SIG-M5 (cell line): ENCODE results near the gene MAP4K1.
"Not testable (repeated sequence)": the region's sequence is repeated elsewhere in the genome, so short reads cannot be mapped to it uniquely, and the experiment has no call there.

Experiments used
- DNase-seq: peaks from one replicate; lab custom pipeline; 2025; lab: John Stamatoyannopoulos, UW

The MAP4K1 gene

DNA sequence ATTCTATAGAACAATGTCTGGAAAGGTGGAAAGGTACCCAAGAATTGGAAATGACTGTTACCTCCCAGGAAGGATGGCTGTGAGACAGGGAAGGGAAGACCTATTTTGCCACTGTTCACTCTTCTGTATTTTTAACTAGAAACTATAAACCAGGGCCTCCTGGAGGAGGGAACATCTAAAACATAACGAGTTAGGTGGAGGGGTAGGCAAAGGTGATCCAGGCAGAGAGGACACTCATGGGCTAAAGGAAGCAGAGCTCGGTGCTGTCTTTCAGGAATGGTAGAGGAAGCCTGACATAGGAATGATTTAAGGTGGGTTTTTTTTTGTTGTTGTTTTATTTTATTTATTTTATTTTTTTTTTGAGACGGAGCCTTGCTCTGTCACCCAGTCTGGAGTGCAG lies 7.1 kb upstream of the MAP4K1 start:
- DNase-seq: no peak

DNA sequence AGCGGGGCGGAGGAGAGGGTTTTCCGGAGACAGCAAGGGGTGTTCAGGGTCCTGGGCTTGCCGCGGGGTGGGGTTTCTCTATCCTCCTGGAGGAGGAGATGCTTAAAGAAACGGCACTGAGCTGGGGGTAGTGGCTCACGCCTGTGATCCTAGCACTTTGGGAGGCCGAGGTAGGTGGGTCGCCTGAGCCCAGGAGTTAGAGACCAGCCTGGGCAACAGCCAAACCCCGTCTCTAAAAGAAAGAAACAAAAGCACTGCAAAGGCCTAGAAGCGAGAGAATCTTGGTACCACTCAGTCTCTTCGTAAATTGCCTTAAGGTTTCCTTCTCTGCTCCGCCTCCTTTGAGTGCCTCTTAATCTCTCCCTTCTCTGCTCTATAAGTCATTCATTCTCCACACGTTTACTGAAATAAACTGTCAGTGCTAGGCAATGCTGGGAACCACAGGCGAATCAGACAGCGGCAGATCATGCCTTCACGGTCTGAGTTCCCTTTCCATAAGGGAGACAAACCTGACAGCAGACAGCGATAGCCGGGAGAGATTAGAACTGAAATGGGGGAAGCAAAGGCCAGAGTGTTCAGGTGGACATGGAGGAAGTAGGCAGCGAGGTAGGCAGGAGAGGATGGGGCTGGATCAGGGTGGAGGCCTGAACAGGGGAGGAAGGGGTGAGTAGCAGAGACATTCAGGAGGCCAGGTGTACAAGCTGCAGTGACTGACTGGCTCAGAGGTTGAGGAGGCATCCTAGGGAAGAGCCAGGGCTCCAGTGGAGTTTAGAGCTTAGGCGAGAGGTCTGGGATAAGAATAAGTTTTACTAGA lies 1.8 kb upstream of the MAP4K1 start:
- DNase-seq: no peak

DNA sequence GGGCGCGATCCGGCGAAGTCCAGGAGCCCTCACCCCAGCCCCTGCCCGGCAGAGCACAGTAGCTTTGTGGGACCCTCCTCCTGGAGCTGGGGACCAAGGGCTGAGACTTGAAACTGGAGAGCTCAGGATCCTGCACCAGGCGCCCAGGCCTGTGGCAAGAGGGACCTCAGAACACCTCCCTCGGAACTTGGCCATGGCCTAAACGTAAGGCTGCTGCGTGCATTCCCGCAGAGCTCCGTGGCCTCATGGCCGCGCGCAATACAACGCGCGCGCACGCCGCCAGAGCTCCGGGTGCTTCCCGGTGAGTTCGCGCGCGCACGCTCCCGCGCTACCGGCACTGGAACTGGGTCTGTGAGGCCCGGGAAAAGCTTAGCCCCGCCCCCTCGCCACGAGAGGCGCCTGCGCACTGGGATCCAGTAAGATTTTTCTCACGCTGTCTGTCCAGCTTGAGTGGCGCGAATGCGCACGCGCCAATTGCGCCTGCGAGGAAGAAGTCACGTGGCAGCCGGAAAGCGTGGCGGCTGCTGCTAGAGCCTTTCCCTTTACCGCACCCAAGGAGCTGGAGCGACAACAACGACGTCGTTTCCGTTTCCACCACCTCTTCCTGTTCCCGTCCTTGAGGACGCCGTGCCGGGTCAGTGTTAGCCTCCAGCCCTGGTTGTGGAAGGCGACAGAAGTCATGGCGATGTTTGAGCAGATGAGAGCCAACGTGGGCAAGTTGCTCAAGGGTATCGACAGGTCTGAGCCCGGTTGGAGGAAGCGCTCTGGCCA lies 1.0 kb upstream of the MAP4K1 start, which contains the start of gene EIF3K:
Gene EIF3K (plus strand): TSS at position 599 of the 771 bp plus-strand sequence. CDS start 81 bp downstream, at position 680.
- DNase-seq: peak; percentile 84

DNA sequence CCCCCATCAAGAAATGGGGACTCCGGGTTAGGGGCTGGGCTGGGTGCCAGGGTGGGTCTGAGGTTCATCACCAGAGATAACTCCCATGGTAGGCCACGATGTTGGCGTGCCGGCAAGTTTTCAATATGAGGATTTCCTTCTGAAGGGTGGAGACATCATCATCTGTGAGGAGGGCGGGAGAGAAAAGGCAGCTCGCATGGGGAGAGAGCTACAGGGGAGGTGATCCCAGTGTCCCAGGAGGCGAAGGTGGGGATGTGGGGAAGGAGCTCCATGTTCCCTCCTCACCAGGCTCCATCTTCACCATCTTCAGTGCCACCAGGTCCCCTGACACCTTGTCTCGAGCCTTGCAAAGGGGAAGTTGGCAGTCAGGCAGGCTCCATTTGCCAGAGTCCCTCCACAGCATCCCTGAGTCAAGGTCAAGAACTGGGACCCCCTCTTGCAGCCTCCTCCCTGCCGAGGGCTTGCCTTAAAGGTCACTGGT lies 430 bp downstream of the MAP4K1 start:
- no peak for DNase-seq

DNA sequence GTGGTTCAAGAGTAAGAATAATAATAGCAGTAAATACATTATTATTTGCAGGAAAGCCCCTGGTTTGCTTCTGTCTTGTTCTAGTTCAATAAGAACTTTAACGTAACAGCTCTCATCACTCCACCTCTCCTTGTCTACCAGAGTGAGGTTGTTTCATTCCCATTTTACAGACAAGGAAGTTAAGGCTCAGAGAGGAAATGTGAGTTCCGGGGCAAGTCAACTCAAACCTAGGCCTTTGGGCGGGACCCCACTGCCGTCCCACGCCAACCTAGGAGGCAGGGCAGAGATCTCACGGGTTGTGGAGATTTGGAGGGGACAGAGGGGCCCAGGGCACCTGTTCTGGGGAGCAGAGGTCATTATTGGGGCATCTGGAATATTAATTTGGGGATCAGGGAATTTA lies 1.5 kb downstream of the MAP4K1 start:
- no peak for DNase-seq

DNA sequence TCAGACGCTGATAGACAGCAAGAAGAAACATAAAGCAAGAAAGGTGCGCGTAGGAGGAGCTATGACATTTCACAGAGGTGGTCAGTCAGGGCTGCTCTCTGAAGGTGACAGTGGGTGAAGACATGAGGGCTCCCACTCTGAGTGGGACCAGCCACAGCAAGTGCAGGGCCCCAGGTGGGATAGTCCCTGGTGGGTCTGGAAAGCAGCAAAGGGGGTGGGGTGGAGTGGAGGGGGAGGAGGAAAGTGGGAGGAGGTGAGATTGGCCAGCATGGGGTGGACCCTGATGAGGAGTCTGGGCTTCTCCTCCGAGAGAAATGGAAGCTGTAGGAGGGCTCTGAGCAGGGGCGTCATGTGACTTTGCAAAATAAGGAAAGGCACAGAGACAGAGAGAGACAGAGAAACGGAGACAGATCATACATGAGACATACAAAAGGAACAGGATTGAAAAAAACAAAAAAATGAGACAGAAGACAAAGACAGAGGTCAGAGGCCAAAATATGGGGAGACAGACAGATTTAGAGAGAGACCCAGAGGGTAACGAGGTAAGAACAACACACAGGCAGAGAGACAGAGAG lies 2.7 kb downstream of the MAP4K1 start:
- no peak for DNase-seq

DNA sequence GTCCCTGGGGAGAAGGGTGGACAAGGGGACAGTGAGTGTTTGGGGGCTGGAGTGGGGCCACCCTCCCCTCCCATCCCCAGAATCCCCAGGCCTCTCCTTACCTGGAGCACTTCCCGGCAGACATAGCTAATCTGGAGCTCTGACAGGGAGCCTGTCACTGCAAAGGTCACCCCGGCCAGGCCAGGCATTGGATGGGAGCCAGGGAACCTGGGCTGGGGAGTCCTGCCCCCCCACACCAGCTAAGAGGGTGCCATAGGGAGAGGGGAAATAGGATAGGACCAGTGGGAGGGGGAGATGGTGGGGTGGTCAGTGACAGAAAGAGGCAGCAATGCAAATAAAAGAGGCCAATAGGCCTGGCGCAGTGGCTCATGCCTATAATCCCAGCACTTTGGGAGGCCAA lies 3.5 kb downstream of the MAP4K1 start:
- DNase-seq: no peak

DNA sequence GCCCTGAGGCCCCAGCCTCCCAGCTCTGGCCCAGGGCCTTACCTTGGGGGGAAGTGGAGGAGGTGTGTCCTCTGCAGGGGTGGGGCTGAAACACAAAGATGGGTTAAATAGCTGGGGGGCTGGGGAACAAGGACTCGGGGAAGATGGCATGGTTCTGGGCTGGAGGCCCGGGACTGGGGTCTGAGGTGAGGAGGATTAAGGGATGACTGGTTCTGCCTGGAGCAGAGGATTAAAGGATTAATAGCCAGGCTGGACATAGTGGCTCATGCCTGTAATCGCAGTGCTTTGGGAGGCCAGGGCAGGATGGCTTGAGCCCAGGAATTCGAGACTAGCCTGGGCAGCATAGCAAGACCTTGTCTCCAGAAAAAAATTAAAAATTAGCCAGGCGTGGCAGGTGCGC lies 11.6 kb downstream of the MAP4K1 start:
- no peak for DNase-seq

DNA sequence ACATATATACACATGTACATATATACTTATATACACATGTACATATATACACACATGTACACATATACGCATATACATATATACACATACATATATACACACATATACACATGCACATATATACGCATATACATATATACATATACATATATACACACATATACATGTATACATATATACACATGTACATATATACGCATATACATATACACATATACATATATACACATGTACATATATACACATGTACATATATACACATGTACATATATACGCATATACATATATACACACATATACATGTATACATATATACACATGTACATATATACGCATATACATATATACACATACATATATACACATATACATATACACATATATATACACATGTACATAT lies 14.9 kb downstream of the MAP4K1 start:
- not testable (repeated sequence) for DNase-seq

DNA sequence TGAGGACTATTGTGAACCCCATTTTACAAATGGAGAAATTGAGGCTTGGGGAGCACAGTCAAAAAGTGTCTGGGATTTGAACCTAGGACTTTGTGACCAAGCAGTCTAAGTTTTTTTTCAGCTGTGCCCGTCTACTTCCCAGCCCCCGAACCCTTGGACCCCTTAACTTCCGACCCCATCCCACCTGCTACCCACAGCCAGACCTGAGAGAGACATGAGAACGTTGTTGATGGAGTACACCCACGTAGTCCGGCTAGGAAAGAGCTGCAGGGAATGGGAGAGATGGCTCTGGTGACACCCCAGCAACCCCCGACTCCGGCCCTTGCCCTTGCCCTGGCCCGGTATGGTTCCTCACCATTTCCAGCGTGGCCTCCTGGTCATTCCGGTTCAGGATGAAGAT lies 18.0 kb downstream of the MAP4K1 start:
- DNase-seq: no peak

DNA sequence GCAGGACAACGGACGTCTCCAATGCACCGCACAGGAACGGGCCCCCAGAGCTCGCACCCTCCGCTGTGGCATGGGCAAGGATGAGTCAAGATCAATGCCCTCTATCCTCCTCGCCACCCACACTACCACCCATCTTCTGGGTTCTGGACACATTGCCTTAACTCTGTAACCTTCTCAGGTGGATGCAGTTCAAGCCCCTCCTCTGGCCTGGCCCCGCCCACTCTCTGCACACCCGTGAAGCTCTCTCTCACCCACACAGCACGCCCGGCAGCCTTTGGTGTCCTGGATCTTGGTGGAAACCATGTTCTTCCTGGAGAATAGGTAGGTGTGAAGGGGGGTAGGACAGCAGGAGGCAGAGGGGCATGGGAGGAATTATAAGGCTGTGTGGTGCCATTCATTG lies 20.7 kb downstream of the MAP4K1 start:
- no peak for DNase-seq

DNA sequence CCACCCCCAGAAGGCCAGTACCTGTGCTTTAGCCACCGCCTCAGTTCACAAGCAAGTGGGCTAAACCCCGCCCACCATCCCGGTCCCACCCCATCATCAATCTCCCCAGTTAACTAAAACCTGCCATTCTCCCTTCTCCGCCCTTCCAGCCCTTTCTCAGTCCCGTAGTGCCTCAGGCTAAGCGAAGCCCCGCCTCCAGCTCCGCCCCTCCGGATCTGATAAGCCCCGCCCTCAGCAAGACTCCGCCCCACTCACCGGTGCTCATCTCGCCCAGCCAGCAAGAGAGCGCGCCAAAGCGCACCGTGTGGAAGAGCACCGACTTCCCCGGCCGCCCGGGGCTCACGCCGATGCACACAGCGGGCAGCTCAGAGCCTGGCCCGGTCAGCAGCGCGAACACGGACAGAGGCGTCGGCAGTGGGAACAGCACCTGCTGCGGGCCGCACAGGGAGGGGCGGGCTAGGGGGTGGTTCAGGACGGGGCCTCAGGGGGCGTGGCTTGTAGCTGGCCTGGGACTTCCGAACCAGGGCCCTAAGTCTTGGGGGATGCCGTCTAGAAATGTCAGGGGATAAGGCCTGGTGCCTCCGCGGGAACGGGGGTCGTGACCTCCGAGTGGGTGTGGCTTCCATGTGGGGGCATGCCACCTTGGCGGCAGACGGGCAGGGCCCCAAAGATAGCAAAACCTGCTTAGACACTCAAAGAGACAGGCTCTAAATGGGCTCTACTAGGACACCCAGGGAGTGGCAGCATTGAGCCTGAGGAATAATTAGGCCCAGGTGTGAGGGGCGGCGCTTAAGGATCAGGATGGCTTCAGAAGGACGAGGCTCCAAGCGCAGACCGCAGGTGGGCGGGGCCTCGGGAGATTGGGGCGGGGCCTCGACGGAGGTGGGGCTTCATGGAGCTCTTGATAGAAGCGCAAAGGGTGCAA lies 21.4 kb downstream of the MAP4K1 start:
- DNase-seq: no peak

DNA sequence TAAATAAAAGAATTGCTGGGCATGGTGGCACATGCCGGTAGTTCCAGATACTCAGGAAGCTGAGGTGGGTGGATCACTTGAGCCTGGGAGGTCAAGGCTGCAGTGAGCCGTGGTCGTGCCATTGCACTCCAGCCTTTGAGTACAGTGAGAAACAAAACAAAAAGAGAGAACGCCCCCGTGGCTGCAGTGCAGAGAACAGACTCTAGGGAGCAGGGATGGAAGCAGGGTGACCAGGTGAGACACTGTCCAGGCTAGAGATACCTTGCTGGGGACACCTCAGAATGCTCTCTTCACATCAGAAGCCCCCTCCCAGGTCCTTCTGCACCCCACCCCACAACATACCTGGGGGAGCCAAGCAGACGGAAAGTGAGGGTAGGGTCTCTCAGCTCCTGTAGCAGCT lies 24.8 kb downstream of the MAP4K1 start:
- DNase-seq: no peak

DNA sequence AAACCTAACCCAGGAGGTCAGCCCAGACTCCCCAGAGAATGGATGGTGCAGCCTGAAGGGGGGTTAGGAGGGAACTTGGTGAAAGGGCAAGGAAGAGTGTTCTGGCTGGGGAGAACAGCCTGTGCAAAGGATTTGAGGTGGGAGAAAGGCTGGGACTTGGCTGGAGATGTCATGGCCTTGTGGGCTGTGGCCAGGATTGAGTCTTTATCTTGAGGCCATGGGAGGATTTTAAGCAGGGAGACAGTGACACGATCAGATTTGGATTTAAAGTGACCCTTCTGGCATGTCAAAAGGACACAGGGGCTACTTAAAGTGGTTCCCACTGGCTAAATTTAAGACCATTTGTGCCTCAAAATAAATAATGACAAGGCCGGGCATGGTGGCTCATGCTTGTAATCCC lies 29.7 kb downstream of the MAP4K1 start:
- no peak for DNase-seq

DNA sequence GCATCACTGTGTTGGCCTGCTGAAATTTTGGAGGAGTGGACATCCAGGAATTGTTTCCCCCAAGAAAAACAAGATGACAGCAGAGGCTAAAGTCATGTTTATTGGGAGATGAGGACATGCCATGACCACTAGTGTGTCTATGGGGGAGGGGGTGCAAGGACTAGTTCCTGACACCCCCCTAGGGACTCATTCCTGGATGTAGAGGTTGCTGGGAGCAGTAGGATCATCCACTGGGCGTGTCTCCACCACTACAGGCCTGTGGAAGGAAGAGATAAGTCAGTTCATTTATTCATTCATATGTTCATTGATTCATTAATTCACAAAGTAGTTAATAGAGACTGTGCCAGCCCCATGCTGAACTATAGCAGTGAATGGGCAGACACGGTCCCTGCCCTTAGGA lies 30.2 kb downstream of the MAP4K1 start:
- no peak for DNase-seq

DNA sequence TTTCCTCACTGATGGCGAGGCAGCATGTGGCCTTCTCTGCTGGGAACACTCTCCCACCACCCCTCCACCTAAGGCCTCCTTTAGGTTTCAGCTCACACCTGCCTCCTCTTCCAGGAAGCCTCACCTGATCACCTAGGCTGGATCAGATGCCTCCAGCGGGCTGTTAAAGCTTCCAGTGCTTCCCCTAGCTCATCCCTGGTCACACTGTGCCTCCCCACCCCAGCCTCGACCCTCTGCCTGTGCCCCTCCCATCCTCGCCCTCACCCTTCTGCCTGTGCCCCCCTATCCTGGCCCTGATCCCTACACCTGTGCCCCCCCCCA lies 33.8 kb downstream of the MAP4K1 start:
- no peak for DNase-seq

DNA sequence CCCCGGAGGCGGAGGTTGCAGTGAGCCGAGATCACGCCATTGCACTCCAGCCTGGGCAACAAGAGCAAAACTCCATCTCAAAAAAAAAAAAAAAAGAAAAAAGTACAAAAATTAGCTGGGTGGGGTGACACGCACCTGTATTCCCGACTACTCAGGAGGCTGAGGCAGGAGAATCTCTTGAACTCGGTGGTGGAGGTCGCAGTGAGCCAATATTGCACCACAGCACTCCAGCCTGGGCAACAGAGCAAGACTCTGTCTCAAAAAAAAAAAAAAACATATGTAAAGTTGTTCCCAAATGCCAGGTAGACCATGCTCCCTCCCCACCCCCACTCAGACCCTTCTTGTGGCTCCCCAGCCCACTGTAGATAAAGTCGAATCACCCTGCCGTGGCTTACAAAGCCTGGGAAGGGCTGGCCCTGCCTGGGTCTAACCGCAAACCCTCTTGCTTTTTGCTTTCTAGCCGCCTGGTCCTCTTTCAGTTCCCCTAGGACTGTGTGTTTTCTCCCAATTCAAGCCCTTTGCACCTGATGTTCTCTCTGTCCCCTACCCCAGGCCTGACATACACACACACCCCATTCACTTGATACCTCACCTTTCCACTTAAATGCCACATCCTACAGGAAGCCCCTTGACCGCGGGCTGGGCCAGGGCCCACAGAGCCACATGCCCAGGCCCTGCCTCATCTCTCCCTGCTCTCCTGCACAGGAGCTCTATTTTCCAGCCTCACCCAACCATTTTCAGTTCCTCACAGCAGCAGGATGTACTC lies 34.4 kb downstream of the MAP4K1 start:
- DNase-seq: no peak

DNA sequence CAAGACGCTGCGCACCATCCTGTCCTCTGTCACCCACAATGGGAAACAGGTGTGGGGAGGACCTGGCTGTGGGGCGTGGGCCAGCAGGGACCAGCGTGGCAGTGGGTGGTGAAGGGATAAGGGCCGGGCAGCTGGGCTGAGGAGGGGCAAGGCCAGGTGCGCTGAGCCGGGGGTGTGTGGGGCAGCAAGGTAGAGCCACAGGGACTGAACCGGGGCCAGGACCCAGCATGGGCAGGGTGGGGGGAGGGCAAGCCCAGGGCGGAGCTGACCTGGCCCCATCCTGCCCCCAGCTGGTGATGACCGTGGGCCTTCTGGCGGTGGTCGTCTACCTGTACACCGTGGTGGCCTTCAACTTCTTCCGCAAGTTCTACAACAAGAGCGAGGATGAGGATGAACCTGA lies 37.7 kb downstream of the MAP4K1 start:
- no peak for DNase-seq

DNA sequence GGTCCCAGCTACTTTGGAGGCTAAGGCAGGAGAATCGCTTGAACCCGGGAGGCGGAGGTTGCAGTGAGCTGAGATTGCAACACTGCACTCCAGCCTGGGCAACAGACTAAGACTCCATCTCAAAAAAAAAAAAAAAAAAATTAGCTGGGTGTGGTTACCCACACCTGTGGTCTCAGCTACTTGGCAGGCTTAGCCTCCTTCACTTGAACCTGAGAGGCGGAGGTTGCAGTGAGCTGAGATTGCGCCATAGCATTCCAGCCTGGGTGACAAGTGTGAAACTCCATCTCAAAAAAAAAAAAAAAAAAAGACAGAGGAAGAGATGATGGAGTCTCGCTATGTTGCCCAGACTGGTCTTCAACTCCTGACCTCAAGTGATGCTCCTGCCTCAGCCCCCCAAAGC lies 38.4 kb downstream of the MAP4K1 start:
- not testable (repeated sequence) for DNase-seq

DNA sequence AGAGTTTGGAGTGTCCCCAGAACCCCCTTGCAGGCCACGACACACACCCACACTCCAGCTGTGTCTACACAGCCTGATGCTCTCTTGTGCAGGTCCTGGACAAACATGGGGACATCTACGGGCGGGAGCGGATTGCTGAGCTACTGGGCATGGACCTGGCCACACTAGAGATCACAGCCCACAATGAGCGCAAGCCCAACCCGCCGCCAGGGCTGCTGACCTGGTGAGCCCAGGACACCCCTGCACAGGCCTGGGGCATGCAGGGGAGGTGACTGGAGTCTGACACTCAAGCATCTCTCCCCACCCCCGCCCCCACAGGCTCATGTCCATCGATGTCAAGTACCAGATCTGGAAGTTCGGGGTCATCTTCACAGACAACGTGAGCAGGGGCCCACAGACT lies 39.9 kb downstream of the MAP4K1 start:
- DNase-seq: no peak

DNA sequence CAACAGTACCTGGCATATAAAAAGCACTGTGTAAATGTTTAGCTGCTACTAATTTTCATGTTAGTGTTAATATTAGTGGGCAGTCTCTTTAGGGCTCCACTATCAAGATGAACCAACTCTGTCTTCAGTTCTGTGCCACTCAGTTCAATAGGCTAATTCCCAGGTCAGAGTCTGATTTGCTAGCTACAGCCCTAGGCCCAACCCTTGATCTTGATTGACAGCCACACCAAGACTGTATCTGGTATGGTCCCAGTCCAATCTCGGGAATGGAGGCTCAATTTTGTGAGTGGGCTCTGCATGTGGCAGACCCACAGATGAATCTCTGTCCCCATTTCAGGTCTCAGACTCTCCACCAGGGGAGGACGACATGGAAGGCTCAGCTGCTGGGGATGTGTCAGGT lies 46.1 kb downstream of the MAP4K1 start:
- DNase-seq: no peak
